Esophagus squamous epithelium (tissue), 4 donors: Measurements from ENCODE around the gene ZNF652.

Experiments used
- POLR2A ChIP-seq, 4 donors: fragments of 450-650 bp; IDR thresholded peaks; one replicate each; pipeline ENCODE4 v1.6.1; 2017; ENCODE audit warnings: antibody characterized with exemption in 4 of 4, mild to moderate bottlenecking in 4 of 4, moderate library complexity in 3 of 4
- TF ChIP-seq, protein P1 (sequence below), 6 experiments: fragments of 450-650 bp in 4 of 6; fragments of 200-600 bp in 2 of 6; sonication (generic) in 2 of 6; IDR thresholded peaks; one replicate each; pipeline ENCODE4 v1.5.1; 2016 to 2019; ENCODE audit warnings: antibody characterized with exemption in 6 of 6, mild to moderate bottlenecking in 4 of 6, moderate library complexity in 4 of 6

DNA sequence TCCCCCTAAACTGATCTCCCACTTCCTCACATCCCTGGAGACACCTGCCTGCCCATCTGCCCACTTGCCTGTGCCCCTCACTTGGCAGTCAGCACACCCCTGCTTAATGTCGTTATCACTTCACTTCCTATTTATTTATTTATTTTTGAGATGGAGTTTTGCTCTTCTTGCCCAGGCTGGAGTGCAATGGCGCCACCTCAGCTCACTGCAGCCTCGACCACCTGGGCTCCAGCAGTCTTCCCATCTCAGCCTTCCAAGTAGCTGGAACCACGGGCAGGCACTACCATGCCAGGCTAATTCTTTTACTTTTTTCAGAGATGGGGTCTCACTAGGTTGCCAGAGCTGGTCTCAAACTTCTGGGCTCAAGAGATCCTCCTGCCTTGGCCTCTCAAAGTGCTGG is 108.0 kb downstream of the ZNF652 start:
- TF ChIP-seq, protein P1, sequence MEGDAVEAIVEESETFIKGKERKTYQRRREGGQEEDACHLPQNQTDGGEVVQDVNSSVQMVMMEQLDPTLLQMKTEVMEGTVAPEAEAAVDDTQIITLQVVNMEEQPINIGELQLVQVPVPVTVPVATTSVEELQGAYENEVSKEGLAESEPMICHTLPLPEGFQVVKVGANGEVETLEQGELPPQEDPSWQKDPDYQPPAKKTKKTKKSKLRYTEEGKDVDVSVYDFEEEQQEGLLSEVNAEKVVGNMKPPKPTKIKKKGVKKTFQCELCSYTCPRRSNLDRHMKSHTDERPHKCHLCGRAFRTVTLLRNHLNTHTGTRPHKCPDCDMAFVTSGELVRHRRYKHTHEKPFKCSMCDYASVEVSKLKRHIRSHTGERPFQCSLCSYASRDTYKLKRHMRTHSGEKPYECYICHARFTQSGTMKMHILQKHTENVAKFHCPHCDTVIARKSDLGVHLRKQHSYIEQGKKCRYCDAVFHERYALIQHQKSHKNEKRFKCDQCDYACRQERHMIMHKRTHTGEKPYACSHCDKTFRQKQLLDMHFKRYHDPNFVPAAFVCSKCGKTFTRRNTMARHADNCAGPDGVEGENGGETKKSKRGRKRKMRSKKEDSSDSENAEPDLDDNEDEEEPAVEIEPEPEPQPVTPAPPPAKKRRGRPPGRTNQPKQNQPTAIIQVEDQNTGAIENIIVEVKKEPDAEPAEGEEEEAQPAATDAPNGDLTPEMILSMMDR (IDR thresholded peaks at IDR 0.05): no peak
- no peak for TF ChIP-seq POLR2A (IDR thresholded peaks at IDR 0.05)
